ENCODE results near the gene CEP41. TPM values are rescaled to one million over a fixed set of nuclear protein-coding genes. Genes with fewer than 3 reads are reported as not detected.

Gene CEP41
- total RNA-seq, 4 donors from 2014 or later, result 3.1 to 10.7 (median 7.9) TPM

DNA sequence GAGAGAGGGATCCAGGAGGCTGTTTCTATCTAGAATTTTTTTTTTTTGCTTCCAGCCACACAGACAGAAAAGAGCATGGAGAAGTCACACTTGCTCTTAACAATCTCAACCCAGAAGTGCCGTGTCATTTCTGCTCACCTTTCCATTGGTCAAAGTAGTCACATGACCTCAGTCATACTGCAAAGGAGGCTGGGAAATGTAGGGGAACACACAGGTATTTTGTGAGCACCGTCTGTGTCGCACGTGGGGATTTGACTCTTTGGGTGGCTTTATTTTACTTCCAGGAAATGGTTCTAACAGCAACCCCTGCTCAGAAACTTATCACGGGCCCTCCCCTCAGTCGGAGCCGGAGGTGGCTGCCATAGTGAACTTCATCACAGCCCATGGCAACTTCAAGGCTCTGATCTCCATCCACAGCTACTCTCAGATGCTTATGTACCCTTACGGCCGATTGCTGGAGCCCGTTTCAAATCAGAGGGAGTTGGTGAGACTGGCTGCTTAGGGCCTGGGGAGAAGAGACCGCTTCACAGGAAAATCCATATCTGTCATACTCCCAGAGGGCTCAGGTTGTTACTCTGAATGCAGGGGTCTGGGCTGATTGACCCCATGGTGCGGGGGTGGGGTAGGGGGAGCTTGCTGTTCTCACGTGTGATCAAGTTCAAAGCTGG, 73.6 kb downstream of the CEP41 start:
- TF ChIP-seq, protein P1, sequence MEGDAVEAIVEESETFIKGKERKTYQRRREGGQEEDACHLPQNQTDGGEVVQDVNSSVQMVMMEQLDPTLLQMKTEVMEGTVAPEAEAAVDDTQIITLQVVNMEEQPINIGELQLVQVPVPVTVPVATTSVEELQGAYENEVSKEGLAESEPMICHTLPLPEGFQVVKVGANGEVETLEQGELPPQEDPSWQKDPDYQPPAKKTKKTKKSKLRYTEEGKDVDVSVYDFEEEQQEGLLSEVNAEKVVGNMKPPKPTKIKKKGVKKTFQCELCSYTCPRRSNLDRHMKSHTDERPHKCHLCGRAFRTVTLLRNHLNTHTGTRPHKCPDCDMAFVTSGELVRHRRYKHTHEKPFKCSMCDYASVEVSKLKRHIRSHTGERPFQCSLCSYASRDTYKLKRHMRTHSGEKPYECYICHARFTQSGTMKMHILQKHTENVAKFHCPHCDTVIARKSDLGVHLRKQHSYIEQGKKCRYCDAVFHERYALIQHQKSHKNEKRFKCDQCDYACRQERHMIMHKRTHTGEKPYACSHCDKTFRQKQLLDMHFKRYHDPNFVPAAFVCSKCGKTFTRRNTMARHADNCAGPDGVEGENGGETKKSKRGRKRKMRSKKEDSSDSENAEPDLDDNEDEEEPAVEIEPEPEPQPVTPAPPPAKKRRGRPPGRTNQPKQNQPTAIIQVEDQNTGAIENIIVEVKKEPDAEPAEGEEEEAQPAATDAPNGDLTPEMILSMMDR (IDR thresholded peaks at IDR 0.05), result no peak
- TF ChIP-seq POLR2A (IDR thresholded peaks at IDR 0.05), result no peak
- no peaks in the 10 kb centered on the region for H3K9me3 ChIP-seq
- intact Hi-C loops (cut with DNase I), result no loop called here
- no peak overlapping the region for H3K27ac ChIP-seq
- H3K4me1 ChIP-seq, result peaks cover 9 to 38% of the 10 kb centered on the region in 2 donors
- H3K4me3 ChIP-seq (replicated peaks in 1 of 3), result no peak overlapping the region
- no peaks in the 10 kb centered on the region for H3K27me3 ChIP-seq
- DNase-seq, result no peak
- 93% methylated on average over 12 to 13 of the region's 13 CpGs for WGBS, 2 donors
- H3K36me3 ChIP-seq, result no peaks in the 10 kb centered on the region

- Histone ChIP-seq H3K36me3 (no peaks in the 10 kb centered on the region), H3K4me1 (peaks cover 9 to 38% of the 10 kb centered on the region in 2 donors), H3K27me3 (no peaks in the 10 kb centered on the region), H3K27ac (no peak overlapping the region), H3K4me3 (replicated peaks in 1 of 3) (no peak overlapping the region), H3K9me3 (no peaks in the 10 kb centered on the region)
- DNase-seq, result no peak
- 91 to 98% methylated on average over 4 to 6 of the region's 6 CpGs for WGBS, 2 donors
- intact Hi-C loops (cut with DNase I), result no loop called here
- TF ChIP-seq, protein P1 (IDR thresholded peaks at IDR 0.05), result no peak
- no peak for TF ChIP-seq POLR2A (IDR thresholded peaks at IDR 0.05)
Measured at GRCh38 chr7:130366564-130366963, 74.3 kb downstream of the CEP41 start.

DNA sequence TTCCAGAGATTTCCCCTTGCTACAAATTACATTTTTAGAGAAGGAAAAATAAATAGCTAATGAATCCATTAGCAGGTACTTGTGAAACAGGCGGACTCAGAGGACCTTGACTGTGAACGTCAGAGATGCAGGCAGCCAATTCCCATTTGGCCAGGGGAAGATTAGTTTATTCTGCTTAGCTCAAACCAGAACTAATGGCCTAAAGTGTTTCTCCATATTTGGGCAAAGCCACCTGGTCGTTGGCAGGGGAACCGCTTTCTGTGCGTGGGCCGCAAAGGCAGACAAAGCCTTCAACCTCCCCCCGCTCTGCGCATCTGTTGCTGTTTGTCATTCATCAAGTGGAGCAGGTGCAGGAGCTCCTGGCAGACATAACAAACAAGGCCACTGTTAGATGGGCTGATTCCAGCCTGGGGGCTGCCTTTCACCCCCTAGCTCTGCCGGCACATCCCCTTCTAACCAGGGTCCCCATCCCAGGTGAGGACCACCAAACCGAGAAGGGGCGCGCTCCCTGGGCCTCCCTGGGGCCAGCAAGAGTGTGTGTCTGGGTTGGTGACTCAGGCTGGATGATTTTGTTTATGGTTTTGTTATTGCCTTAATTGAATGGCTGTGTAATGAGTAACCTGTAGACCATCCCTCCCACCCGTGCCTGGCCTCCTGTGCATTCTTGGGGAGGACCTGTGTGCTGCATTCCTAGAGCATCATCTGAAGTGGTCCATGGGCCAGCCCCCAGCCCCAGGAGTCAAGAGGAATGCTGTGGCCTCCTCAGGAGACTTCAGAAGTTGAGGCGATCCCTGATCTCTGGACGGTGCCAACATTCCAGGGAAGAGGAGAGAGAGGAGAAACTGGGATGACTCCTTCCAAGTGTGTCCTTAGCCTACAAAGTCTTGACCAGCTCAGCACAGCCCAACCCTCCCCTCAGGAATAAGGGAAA, 75.0 kb downstream of the CEP41 start:
- WGBS, 2 donors, result 46 to 60% methylated on average over 13 to 15 of the region's 15 CpGs
- Histone ChIP-seq H3K9me3 (no peaks in the 10 kb centered on the region), H3K27me3 (no peaks in the 10 kb centered on the region), H3K4me1 (peaks cover 9 to 35% of the 10 kb centered on the region in 2 donors), H3K4me3 (replicated peaks in 1 of 3) (no peak overlapping the region), H3K27ac (peak overlapping the region; percentile 52 to 71 (median 59)), H3K36me3 (no peaks in the 10 kb centered on the region)
- TF ChIP-seq POLR2A (IDR thresholded peaks at IDR 0.05), result peak in 1 of 2 donors; percentile 25
- TF ChIP-seq, protein P1 (IDR thresholded peaks at IDR 0.05), result no peak
- DNase-seq, result peak; percentile 83 to 87
- intact Hi-C loops (cut with DNase I), result no loop called here

DNA sequence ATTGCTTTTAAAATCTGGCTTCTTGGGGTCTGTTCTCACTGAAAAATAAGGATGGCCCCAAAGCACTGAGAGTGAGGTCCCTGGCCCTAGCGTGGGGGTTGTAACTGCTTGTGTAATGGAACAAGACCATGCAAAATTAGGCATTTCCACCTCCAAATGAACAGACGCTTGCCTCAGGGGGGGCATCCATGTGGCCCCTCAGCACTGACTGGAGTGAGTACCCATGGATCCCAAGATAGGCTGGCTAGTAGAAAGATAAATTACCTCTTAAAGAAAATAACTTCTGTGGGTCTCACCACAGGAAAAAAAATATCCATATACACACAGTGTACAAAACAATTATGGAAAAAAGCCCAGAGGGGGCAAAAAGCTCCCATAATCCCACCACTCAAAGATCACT, 75.7 kb downstream of the CEP41 start:
- DNase-seq, result no peak
- Histone ChIP-seq H3K9me3 (no peaks in the 10 kb centered on the region), H3K4me3 (replicated peaks in 1 of 3) (no peak overlapping the region), H3K27me3 (no peaks in the 10 kb centered on the region), H3K36me3 (no peaks in the 10 kb centered on the region), H3K27ac (peak overlapping the region; percentile 52 to 68 (median 59)), H3K4me1 (peaks cover 9 to 29% of the 10 kb centered on the region in 2 donors)
- TF ChIP-seq, protein P1 (IDR thresholded peaks at IDR 0.05), result no peak
- TF ChIP-seq POLR2A (IDR thresholded peaks at IDR 0.05), result no peak
- intact Hi-C loops (cut with DNase I), result no loop called here
- WGBS, 2 donors, result 66 to 86% methylated on average over 2 of the region's 2 CpGs
